GM19035 (cell line): Measurements from ENCODE around the gene BACH2.
"Not testable (repeated sequence)": the region's sequence is repeated elsewhere in the genome, so short reads cannot be mapped to it uniquely, and the experiment has no call there.

ENCODE experiments used
- ATAC-seq: cut with Tn5 transposase; IDR thresholded peaks from one replicate; pipeline ENCODE4 v1.9.1; 2021; ENCODE audit not compliant: unreplicated experiment

BACH2 gene

DNA sequence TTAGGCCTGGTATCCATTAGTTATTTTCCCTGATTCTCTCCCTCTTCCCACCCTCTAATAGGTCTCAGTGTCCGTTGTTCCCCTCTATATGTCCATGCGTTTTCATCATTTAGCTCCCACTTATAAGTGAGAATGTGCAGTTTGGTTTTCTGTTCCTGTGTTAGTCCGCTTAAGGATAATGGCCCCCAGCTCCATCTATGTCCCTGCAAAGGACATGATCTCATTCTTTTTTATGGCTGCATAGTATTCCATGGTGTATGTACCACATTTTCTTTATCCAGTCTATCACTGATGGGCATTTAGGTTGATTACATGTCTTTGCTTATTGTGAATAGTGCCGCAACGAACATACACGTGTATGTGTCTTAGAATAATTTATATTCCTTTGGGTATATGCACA, 14.4 kb downstream of the BACH2 start:
- not testable (repeated sequence) for ATAC-seq

DNA sequence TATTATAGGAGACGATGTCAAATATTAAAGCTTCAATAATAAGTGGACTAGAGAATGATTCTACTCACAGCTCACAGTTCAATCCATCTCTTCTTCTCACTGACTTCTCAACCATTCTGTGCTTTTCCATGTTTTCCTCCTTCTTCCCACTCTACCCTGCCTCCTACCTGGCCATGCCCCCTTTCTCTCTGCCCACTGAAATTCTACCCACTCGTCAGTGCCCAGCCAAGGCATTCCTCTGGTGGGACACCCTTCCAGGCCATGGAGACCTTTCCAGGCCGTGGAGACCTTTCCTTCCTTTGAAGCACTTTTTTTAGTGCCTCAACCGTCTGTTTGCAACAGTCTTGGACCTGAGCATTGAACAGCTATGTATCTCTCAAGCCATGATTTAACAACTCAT, 18.5 kb downstream of the BACH2 start:
- no peak for ATAC-seq

DNA sequence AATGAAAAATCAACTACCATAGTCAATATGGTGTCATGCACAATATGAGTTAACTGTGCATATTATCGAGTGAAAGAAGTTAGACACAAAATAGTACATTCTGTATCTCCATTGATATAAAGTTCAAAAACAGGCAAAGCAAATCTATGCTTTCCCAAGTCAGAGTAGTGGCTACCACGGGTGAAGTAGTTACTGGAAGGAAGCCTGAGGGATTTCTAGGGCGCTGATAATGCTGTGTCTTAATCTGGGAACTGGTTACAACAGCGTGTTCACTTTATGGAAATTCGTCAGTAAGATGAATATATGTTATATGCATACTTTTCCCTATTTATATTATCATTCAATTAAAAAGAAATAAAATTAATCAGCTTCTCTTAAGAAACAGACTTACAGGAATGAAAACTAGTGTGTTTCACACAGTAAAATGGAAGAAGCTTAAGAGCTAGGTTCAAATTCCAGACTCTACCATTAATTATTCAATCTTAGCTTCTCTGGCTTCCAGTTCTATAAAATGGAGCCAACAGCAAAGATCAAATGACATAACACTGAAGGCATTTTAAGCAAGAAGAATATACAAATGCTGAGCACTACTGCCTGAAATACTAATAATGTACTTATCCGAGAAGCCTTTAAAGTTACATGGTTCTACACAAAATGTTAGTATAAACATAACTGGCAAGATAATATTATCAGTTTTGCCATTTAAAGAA, 19.2 kb downstream of the BACH2 start:
- no peak for ATAC-seq

DNA sequence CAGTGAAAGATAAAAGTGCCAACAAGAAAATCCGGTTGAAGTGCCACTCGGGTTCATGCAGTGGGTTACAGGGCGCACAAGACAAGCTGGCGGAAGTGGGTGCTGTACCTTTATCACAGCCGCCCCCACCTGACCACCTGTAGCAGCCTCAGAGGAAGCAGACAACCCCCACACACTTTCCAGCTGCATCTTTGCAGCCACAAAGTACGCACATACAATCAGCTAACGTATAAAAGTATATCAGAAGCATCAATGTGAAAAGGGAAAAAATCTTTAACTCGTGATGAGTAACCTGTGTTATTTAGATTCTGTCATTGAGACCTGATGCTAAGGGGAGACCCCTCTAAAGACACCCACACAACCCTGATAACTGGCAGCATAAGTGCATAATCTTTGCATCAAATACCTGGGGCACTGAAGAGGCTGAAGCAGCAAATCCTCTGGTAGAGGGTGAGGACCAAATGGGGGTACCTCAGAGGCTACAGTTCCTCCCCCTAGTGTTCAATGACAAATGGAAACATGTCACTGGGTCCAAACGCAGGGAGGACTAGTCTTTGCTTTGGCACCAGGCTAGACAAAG, 22.1 kb downstream of the BACH2 start:
- ATAC-seq = no peak

DNA sequence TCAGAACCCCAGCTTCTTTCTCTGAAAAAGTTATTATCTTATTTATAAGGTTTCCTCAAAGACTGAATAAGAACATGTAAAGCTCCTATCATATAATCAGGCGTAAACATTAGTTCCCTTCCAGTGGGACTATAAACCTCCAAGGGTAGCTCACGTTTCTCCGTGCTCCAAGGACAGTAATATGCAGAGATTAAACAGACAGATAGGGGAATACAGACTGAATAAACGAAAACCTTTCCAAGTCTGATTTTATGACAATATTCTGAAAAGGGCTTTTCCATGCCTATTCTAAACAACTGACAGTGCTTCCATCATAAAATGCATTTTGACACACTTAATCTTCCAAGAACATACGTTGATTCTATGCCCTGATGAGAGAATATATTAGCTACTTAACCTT, 22.8 kb downstream of the BACH2 start:
- ATAC-seq = no peak

DNA sequence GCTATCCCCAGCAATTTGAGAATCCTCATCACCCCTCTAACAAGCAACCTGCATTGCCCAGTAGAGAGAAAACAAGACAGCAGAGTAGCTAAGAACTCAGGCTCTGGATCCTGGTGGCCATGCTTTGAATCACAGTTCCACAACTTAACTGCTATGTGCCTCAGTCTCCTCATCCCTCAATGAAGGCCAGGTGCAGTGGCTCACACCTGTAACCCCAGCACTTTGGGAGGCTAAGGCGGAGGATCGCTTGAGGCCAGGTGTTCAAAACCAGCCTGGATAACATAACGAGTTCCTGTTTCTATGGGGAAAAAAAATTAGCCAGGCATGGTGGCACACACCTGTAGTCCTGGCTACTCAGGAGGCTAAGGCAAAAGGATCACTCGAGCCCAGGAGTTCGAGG, 23.7 kb downstream of the BACH2 start:
- no peak for ATAC-seq

DNA sequence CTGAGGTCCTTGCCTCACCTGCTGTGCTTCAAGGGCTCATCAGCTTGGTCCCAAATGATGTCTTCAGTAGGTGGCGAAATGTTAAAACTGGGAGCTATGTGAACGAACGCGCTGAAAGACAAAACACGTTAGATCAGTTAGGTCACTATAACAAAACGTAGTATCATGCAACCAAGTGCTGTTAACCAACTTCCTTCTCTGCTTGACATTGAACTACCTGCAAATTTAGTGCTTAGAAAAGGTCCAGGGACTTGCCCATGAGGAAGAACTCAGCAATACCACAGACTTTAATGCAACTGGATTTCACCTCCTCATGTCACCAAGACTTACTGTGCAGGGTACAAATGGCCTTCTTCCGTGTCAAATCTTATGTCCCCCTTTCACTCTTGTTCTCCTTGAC, 24.8 kb downstream of the BACH2 start:
- no peak for ATAC-seq

DNA sequence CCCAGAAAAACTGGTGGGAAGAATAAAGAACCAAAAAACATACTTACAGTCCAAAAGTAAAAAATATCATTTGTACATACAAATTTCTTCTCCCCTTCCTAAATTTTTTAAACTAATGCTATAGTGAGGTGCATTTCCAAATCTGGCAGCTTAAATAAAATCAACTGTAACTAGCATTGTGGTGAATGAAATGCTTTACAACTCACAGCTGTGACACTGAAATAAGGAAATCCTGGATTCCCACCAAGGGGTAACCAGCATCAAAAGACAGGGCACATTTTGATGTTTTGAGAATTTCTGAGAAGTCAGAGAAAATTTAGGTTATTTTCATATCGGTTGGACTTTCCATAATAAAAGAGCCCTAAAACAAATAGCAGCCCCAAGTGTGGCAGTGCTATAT, 27.3 kb downstream of the BACH2 start:
- ATAC-seq = no peak

DNA sequence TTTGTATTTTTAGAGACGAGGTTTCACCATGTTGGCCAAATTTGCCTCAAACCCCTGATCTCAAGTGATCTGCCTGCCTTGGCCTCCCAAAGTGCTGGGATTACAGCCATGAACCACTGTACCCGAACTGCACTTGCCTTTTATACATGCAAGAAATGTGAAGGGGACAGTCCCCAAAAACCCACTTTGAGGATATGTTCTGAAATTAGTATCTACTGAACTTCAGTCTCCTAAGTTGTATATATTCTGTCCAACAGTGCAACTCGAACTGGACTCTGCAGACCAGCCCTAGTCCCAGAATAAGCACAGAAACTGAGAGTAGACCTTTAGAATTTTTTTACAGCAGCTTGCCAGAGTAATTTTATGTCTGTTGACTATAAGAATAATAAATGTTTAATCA, 28.5 kb downstream of the BACH2 start:
- ATAC-seq = no peak

DNA sequence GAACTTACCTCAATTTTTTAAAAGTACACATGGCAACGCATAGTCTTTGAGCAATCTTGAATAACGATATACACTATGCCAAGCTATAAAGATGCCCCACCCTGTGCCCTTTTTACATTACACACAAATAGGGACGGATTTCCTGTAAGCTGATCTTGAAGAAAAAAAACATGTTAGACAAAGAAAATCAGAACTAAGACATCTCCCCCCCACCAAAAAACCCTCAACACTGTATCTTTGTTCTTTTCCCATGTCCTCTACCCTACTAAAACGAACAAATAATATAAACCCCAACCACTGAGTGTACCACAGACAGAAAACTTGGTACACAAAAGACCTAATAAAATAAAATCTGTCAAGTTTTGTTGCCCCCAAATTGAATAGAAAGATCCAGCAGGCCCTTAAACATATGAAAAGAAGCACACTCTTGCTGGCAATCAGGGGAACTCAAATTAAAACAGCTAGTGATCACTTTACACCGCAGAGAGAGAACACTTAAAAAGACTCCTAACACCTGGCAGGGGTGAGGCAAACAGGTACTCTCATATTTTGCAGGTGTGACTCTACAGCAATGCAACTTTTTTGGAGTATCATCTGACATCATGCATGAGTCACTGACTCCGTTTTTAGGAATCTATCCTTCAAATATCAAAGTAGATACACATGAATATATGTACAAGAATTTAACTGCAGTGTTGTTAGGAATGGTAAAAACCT, 29.6 kb downstream of the BACH2 start:
- no peak for ATAC-seq

DNA sequence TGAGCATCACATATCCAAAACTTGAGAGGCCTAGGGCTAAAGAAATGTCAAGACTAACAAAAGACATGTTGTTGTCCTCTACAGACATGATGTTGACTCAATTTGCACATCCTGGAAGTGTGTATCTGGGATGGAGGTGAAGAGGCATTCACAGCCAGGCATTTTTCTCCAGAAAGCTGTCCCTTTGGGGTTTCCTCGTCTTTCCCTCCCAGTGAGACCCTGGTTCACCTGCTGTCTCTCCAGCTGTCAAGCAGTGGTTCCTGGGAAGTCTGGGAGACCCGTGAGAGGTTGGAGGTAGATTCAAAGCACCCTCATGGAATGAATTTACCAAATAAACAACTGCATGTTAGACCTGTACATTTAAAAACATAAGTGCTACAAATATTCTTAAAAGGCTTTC, 32.1 kb downstream of the BACH2 start:
- no peak for ATAC-seq

DNA sequence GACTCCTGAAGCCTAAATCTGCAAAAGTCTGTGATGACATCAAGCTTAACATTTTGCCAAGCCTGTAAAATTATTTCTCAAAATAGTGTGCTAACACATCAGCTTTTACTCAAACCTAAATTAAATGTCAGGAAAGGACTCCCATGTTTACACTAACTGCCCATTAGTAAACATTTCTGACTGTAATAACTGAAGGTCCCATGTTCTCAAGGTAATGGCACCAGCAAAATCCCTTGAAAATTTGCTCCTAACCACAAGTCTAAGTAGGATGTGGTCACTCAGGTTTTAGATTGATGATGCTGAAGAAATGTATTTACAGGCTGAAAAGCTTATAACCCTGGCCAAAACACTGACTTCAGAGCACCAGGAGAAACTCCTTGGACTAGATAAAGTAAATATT, 33.0 kb downstream of the BACH2 start:
- ATAC-seq = no peak

DNA sequence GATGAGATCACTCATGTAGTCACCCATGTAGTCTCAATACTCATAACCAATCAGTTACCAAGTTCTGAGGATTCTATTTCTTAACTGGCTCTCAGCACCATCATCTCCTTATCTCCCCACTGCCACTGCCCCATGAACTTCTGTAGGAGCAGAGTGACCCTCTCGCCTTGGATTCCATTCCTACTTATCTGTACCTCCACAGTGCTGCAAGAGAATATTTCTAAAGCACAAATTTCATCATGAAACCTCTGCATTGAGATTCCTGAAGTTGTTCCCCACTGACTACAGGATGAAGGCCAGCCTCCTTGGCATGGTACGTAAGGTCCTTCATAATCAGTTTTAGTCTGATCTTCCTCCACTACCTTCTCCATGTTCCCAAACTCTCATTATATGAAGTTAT, 34.8 kb downstream of the BACH2 start:
- no peak for ATAC-seq

DNA sequence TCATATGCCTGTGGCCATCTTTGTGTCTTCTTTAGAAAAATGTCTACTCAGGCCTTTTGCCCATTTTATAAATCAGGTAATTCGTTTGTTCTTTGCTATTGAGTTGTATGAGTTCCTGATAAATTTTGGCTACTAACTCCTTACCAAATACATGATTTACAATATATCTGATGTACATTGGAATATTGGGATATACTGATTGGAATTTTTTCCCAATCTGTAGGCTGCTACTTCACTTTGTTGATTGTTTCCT, 39.2 kb downstream of the BACH2 start:
- ATAC-seq = no peak

DNA sequence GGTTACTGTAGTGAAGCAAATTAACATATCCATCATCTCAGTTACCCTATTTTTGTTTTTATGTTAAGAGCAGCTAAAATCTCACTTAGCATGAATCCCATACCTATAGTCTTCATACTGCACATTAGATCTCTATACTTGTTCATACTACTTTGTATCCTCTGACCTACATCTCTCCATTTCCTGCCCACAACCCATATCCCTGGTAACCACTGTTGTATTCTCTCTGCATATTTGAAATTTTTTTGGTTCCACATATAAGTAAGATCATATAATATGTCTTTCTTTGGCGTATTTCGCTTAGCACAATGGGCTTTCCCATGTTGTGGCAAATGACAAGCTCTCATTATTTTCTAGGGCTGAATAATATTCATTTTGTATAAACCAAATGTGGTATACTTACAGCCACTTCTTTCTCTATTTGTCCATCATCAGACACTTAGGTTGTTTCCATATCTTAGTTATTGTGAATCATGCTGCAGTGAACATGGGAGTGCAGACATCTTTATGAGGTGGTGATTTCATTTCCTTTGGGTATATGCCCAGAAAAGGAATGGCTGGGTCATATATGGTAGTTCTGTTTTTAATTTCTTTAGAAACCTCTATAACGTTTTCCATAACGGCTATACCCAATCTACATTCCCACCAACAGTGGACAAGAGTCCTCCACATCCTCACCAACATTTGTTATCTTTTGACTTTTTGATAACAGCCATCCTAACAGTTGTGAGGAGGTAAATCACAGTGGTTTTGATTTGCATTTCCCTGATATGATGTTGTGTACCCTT, 39.8 kb downstream of the BACH2 start:
- ATAC-seq = no peak

DNA sequence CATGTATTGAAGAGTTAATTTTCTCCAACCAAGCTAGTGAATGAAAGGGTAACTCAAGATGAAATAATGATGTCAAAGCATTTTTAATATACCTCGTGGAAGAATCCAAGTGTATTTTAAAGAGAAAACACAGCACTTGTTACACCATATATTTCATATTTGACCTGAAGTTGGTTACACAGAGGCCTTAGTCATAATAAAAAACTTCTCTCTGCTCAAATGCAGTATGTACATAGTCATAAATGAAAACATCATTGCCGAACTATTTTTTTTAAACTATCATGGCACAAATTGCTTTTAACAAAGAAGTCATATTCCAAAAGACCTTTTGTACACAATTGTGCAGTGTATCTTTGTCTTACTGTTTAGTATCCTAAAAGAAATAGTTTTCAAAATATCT, 43.0 kb downstream of the BACH2 start:
- no peak for ATAC-seq

DNA sequence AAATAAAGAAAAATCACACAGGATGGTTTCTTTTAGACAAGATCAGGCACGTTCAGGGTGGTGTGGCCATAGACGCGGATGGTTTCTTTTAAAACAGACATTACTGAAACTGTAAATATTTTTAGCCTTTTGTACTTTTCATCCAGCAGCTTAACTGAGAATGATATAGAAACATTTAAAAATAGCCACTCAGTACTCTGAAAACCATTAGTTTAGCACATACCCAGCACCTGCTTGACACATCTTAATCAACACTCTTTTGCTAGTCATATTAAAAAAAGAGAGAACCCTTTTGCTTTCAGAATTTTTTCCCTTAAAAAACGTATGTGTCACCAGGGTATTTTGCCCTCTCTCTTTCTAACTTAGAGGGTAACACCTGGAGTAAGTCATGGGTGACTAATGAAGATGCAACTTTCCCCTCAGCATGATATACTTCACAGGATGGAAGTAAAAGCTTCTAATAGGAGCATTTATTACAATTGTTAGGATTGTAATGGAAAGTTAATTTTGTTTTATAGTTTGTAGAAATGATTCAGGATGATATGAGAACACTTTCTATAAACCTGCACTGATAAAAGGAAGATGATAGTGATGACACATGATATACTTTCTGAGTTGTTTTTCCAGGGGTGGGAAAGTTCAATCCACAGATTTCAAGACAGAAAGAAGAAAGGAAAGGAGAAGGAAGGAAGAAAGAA, 45.2 kb downstream of the BACH2 start:
- peak; percentile 91 for ATAC-seq

DNA sequence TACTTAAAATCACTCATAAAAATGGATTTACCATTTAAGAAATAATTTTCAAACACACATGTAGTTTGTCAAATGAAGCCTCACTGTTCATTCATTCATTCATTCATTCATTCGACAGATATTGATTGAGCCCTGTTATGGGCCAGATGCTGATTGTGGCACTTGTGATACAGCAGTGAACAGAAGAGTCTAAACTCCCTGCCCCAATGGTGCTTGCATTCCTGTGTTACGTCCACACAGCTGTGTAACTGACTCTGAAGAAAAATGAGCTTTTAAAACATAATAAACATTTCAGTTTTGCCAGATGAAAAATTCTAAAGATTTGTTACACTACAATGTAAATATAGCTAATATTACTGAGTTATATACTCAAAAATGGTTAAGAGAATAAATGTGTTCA, 46.2 kb downstream of the BACH2 start:
- no peak for ATAC-seq

DNA sequence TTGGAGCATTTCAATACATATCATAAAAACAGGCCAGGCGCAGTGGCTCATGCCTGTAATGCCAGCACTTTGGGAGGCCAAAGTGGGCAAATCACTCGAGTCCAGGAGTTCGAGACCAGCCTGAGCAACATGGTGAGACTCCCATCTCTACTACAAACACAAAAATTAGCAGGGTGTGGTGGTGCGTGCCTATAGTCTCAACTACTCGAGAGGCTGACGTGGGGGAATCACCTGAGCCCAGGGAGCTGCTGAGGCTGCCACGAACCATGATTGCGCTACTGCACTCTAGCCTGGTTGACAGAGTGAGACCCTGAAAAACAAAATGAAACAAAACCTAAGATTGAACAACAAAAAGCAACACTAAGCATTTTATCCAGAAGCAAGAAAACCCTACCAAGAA, 47.2 kb downstream of the BACH2 start:
- ATAC-seq = no peak

DNA sequence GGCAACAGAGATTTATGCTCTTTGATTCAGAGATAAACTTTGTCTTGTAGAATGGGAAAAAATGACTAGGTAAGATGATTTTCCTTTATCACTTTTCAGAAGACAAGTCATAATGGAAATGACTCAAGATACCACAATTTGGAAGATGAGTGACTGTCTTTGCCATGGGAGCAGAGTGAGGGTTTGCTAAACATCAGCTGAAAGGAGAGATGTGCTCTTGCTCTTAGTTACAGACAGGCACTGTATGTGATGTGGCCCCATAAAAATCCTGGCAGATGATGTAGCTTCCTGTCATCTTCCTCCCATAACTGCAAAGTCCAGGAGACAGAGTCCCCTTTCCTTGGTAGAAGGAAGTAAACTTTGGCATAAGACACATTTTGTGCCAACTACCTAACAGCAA, 47.6 kb downstream of the BACH2 start:
- ATAC-seq = no peak

DNA sequence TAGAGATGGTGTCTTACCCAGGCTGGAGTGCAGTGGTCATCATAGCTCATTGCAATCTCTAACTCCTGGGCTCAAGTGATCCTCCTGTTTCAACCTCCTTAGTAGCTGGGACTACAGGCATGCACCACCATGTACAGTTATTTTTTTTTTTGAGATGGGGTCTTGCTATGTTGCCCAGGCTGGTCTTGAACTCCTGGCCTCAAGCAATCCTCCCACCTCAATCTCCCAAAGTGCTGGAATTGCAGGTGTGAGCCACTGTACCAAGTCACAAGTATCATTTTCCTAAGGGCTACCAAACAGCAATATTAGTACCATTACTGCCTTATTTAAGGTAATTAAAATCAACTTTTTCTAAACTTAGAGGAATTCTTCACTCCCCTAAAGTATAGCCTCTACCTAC, 49.4 kb downstream of the BACH2 start:
- no peak for ATAC-seq
